Muscle layer of duodenum (tissue), 2 donors: ENCODE data around the gene USP4.

Source experiments
- H3K27ac ChIP-seq: one replicate; pipeline ENCODE4 v1.7.0; 2013; ENCODE audit warnings: mild to moderate bottlenecking, low read length
- H3K27me3 ChIP-seq: one replicate; pipeline ENCODE4 v1.7.0; 2013; ENCODE audit warnings: low read depth, mild to moderate bottlenecking, control low read depth, low read length
- H3K36me3 ChIP-seq, 2 donors: one replicate each; pipeline ENCODE4 v1.7.0; 2013; ENCODE audit warnings: low read length in 2 of 2, control low read depth in 1 of 2, mild to moderate bottlenecking in 1 of 2; ENCODE audit not compliant: insufficient read depth in 2 of 2, control insufficient read depth in 1 of 2
- H3K4me1 ChIP-seq, 2 donors: one replicate each; pipeline ENCODE4 v1.7.0; 2013; ENCODE audit warnings: low read length in 2 of 2, mild to moderate bottlenecking in 2 of 2, control low read depth in 1 of 2, moderate library complexity in 1 of 2; ENCODE audit not compliant: insufficient read depth in 2 of 2, control insufficient read depth in 1 of 2
- H3K4me3 ChIP-seq, 2 donors: one replicate each; pipeline ENCODE4 v1.7.0; 2013; ENCODE audit warnings: low read length in 2 of 2, low read depth in 1 of 2, mild to moderate bottlenecking in 1 of 2
- H3K9me3 ChIP-seq, 2 donors: one replicate each; pipeline ENCODE4 v1.7.0; 2013; ENCODE audit warnings: low read length in 2 of 2, control low read depth in 1 of 2, mild to moderate bottlenecking in 1 of 2; ENCODE audit not compliant: control insufficient read depth in 1 of 2
- donor health status: healthy.

USP4 gene

DNA sequence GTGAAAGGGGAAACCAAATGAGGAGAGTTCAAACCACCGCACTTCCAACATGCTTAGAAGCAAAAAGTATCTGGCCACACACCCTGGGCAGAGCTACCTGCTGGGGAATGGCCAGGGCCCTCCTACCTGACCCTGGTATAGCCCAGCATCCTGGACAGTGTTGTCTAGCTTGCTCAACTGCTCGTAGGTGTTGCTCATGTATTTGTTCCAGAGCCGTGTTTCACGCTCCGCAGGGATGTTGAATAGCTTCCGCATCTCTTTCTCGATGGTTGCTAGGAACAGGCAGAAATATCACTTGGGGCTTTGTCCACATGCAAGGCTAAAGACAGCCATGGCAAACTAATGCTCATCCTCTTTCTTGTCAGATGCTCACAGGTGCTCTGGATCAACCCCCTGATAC is 15.1 kb downstream of the USP4 start:
- Histone ChIP-seq H3K36me3 (peaks cover 48 to 55% of the 10 kb centered on the region in 2 donors), H3K27ac (no peak overlapping the region), H3K4me1 (no peaks in the 10 kb centered on the region), H3K27me3 (no peaks in the 10 kb centered on the region), H3K9me3 (no peaks in the 10 kb centered on the region), H3K4me3 (no peak overlapping the region)

DNA sequence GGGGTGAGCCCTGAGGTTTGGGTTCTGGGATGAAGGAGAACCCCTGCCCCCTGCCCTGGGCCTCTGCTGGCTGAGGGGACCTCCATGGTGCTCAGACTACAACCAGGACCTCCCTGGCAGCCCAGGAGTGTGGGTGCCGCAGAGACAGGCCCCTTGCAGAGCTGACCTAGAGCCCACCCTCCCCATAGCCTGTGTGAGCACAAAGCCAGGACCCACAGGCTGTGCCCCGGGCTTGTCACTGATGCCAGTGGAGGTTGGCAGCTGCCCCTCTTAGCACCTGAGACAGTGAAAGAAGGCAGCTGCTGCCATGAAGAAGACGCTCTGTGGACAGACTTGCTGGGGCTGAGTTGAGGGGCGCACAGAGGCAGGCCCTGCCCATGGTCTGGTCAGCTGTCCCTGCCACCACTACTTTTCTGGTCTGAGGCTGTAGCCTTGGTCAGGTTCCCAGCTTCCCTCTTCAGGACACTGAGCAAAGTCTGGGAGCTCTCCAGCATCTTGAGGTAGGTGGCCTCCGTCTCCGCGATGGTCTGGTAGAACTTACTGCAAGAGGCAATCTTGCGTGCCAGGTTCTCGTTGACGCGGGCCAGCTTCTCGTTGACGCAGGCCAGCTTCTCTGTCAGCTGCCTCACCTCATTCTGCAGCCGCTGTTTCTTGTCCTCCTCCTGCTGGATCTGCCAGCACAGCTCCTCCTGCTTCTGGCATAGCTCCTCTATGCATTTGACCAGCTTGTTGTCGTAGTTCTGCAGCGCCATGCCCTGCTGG is 23.0 kb downstream of the USP4 start:
- peaks cover 24 to 34% of the 10 kb centered on the region in 2 donors for H3K36me3 ChIP-seq

DNA sequence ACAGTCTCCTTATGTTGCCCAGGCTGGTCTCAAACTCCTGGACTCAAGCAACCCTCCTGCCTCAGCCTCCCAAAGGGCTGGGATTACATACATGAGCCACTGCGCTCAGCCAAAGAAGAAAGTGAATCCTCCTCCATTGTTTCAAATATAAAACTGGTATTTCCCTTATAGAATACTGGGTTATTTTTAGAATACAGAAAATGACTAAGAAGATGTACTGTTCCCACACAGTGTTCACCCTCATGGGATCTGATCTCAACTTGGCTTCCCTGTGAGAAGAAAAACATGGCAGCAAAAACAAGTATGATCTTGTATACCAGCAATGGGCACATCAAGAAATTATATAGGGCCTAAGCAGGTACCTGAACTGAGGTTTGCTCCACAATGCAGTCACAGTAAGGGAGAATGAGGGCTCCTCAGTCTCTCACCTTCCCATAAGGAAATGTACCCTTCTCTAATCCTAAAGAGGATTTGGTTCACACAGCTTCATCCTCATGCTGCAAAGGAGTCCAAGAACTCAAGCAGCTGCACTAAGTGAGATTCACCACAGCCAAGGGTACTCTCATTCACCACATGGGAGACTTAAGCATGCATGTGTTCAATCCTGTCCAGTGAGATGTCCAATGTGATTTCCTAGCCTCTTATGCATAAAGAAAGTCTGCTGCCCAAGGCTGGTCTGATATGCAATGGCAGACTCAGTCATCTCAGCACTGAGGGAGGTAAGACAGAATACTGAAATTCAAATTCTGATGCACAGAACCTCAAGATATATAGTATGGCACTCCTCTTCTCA is 25.8 kb downstream of the USP4 start:
- Histone ChIP-seq H3K27ac (no peak overlapping the region), H3K4me3 (no peak overlapping the region), H3K4me1 (no peaks in the 10 kb centered on the region), H3K36me3 (peaks cover 29 to 43% of the 10 kb centered on the region in 2 donors), H3K9me3 (no peaks in the 10 kb centered on the region), H3K27me3 (no peaks in the 10 kb centered on the region)

More for the DNA sequence above, 23.0 kb downstream of the USP4 start:
- H3K4me3 ChIP-seq, result no peak overlapping the region
- H3K27ac ChIP-seq, result no peak overlapping the region
- no peaks in the 10 kb centered on the region for H3K4me1 ChIP-seq
- no peaks in the 10 kb centered on the region for H3K9me3 ChIP-seq
- no peaks in the 10 kb centered on the region for H3K27me3 ChIP-seq

DNA sequence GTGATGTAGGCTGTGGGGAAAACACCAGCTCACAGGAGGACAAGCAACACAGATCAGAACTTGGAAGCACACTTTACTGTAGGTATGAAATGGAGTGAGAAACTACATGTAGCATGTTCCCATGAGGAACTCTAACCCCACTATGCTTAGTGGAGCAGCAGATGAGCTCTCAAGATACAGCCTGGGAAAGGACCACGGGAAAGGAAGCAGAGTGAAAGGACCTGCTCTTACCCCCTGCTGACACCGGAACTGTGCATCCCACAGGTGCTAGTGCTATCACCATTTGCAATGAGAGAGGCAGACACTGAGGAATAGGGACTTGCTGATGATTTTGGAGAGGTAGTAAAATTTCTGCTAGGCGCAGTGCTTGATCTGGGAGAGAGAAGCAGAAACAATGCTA is 28.6 kb downstream of the USP4 start:
- Histone ChIP-seq H3K4me1 (no peaks in the 10 kb centered on the region), H3K4me3 (no peak overlapping the region), H3K36me3 (peaks cover 23 to 38% of the 10 kb centered on the region in 2 donors), H3K27ac (no peak overlapping the region), H3K9me3 (no peaks in the 10 kb centered on the region), H3K27me3 (no peaks in the 10 kb centered on the region)

DNA sequence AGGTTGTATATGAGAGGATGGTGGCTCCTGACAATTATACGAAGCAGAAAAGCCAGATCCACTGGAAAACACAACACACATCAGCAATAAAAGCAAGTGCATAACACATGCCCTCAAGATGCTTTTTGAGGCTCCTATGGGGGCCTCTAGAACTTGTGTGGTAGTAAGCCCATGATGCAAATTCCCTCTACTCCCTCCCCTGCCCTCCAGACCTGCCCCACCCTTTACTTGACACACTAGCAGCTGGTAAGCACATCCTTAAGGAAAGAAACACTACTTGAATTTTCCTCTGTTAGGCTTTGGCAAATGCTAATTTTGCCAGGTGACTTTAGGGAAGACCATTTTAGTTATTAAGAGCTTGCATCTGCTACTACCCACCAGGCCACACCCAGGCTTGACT is 29.2 kb downstream of the USP4 start:
- Histone ChIP-seq H3K9me3 (no peaks in the 10 kb centered on the region), H3K36me3 (peaks cover 26 to 41% of the 10 kb centered on the region in 2 donors), H3K27me3 (no peaks in the 10 kb centered on the region), H3K27ac (no peak overlapping the region), H3K4me1 (no peaks in the 10 kb centered on the region), H3K4me3 (no peak overlapping the region)

DNA sequence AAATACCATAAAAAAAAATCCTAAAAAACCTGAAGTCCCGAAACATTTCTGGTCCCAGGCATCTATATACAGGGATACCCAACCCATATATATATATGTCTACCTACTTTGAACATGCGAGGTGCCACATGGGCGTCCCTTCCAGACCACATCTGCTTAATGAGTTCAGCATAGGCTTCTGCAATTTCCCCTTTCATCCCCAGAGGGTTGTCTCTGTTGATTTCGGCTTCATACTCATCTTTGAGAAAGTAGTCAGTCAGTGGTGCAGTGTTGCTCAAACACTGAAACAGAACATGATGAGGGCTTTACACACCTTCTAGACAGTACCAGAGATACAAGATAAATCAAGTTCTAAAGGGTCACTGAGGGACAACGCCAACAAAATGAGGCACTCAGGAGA is 34.2 kb downstream of the USP4 start:
- no peaks in the 10 kb centered on the region for H3K4me1 ChIP-seq
- H3K4me3 ChIP-seq, result no peak overlapping the region
- H3K9me3 ChIP-seq, result no peaks in the 10 kb centered on the region
- H3K27ac ChIP-seq, result no peak overlapping the region
- H3K36me3 ChIP-seq, result peaks cover 36 to 55% of the 10 kb centered on the region in 2 donors
- H3K27me3 ChIP-seq, result no peaks in the 10 kb centered on the region

DNA sequence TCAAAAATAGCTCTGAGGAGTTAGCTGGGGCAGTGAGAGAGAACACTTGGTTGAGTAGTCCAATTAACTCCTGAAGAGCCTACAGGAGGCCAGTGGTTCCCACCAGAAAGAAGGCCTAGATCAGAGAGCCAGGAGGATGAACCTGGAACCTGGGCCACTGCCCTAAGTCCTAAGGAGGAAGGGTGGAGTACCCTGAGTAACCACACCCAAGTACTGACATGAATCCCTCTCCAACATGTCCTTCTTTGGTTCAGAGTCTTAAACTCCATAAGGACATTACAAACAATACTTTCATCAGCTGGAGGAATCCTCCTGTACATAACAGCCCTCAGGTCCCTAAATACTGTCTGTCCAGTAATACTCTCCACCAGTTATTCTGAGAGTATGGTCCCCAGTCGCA is 37.2 kb downstream of the USP4 start:
- H3K36me3 ChIP-seq, result peaks cover 46 to 70% of the 10 kb centered on the region in 2 donors

DNA sequence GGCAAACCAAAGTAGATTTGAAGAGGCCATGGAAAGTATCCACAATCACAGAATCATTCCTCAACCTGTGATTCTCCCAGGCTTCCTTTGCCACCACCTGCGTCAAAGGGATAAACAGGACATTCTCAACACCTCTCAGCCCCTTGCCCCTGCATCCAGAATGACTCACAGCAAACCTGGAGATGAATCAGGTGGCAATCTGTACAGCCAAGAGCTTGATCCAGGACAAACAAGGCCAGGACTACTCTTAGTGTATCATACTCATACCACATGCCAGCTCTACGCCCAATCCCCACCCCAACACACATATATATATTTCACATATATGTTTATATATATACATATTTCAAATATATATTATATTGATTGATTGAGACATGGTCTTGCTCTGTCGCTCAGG is 39.3 kb downstream of the USP4 start:
- peaks cover 0 to 11% of the 10 kb centered on the region in 2 donors for H3K4me1 ChIP-seq
- H3K27ac ChIP-seq, result no peak overlapping the region
- no peaks in the 10 kb centered on the region for H3K9me3 ChIP-seq
- no peaks in the 10 kb centered on the region for H3K27me3 ChIP-seq
- peaks cover 53 to 72% of the 10 kb centered on the region in 2 donors for H3K36me3 ChIP-seq
- no peak overlapping the region for H3K4me3 ChIP-seq

More for the DNA sequence above, 37.2 kb downstream of the USP4 start:
- Histone ChIP-seq H3K9me3 (no peaks in the 10 kb centered on the region), H3K4me1 (no peaks in the 10 kb centered on the region), H3K4me3 (no peak overlapping the region), H3K27me3 (no peaks in the 10 kb centered on the region), H3K27ac (no peak overlapping the region)

DNA sequence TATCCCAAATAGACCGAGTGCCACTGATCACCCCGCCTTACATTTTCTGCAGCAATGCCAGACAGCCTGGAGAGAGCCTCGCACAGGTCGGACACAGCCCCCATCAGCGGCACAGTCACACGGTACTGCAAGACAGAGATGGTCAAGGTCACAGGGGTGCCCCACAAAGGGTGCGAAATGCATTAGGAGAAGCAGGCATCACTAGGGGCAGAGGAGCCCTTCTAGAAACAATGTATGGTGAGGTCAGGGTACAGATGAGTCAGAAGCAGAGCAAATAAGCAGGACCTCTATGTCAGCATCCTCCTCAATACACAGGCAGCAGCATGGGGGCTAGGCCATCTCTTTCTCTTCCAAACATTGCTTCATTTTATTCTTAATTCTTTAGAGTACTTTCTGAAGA is 41.3 kb downstream of the USP4 start:
- Histone ChIP-seq H3K27me3 (no peaks in the 10 kb centered on the region), H3K4me1 (peaks cover 0 to 11% of the 10 kb centered on the region in 2 donors), H3K4me3 (no peak overlapping the region), H3K36me3 (peaks cover 58 to 72% of the 10 kb centered on the region in 2 donors), H3K27ac (no peak overlapping the region), H3K9me3 (no peaks in the 10 kb centered on the region)

DNA sequence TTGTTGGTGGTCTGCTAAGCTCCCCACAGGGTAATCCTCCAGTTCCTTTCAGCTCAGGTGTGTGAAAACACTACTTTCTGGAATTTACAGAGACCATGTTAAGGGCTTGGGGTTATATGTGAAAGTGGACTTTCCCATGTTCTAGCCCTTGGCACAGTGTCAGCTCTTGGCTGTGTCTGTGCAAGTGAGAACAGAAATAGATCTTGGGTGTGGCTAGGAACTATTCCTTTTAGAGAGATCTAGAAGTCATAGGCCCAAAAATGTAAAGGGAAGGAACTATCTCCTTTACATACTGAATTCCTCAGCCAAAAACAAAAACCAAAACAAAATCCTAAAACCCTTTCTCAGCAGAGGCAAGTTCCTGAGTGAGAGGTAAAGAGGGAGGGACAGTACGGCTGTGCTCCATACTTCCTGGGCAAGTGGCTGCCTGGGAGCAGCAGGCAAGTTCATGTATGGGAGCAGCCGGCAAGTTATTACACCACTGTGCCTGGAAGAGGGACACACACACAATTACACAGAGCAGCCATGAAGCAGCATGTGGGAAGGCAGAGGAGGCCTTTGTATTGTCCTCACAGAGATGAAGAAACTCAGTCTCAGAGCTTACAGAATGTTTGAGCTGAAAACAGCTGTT is 43.0 kb downstream of the USP4 start:
- Histone ChIP-seq H3K9me3 (no peaks in the 10 kb centered on the region), H3K4me1 (peaks cover 0 to 11% of the 10 kb centered on the region in 2 donors), H3K27me3 (no peaks in the 10 kb centered on the region), H3K36me3 (peaks cover 58 to 70% of the 10 kb centered on the region in 2 donors), H3K27ac (peak overlapping the region; percentile 54), H3K4me3 (no peak overlapping the region)

DNA sequence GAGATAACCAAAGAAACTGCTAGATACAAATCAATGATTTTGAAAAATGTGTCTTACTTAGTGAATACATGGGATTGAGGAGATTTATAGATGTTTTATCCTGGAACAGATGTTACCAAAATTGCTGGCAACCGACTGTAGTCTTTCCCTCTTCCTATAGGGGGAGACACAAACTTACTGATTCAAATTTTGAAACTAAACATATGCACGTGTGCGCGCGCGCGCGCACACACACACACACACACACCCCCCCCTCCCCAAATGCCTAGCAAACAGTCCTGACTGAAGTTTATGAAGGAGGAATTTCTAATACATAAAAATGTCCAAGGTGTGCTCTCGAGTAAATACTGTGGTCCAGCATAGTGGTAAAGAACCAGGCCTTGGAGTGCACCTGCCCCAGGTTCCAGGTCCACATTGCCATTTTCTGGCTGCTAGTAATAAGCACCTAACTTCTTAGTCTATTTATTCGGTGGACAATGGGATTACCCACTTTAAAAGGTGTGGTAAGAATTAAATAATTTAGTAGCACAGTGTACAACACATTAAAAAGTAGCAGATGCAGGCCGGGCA is 44.3 kb downstream of the USP4 start:
- Histone ChIP-seq H3K27me3 (no peaks in the 10 kb centered on the region), H3K27ac (no peak overlapping the region), H3K4me3 (no peak overlapping the region), H3K36me3 (peaks cover 53 to 66% of the 10 kb centered on the region in 2 donors), H3K4me1 (peaks cover 0 to 11% of the 10 kb centered on the region in 2 donors), H3K9me3 (no peaks in the 10 kb centered on the region)
